SK-N-SH treated with all-trans-retinoic acid at 6 μM for 48 hours (cell line): ENCODE results near the gene KRTAP10-10.

ENCODE experiments used
- CSDC2 ChIP-seq: fragments of 250-450 bp; sonication (Bioruptor Pico); IDR thresholded peaks from 2 replicates; pipeline ENCODE4 v1.5.0; 2020; ENCODE audit warnings: mild to moderate bottlenecking, moderate library complexity
- ESRRG ChIP-seq: fragments of 250-450 bp; sonication (Bioruptor Pico); IDR thresholded peaks from 2 replicates; pipeline ENCODE4 v1.6.1; 2021; ENCODE audit warnings: mild to moderate bottlenecking
- GLIS3 ChIP-seq: fragments of 250-450 bp; sonication (Bioruptor Pico); IDR thresholded peaks from 2 replicates; pipeline ENCODE4 v1.5.0; 2020; ENCODE audit warnings: mild to moderate bottlenecking, moderate library complexity
- ISL1 ChIP-seq: fragments of 250-450 bp; sonication (Bioruptor Pico); IDR thresholded peaks from 2 replicates; pipeline ENCODE4 v2.1.2; 2022; ENCODE audit warnings: mild to moderate bottlenecking, moderate library complexity
- PPARA ChIP-seq: fragments of 250-450 bp; sonication (Bioruptor Pico); IDR thresholded peaks from 2 replicates; pipeline ENCODE4 v1.5.0; 2020; ENCODE audit warnings: mild to moderate bottlenecking, borderline replicate concordance
- RARB ChIP-seq: fragments of 250-450 bp; sonication (Bioruptor Pico); IDR thresholded peaks from 2 replicates; pipeline ENCODE4 v1.8.0; 2021; ENCODE audit warnings: mild to moderate bottlenecking, moderate library complexity
- SNAI2 ChIP-seq: fragments of 250-450 bp; sonication (Bioruptor Pico); IDR thresholded peaks from 2 replicates; pipeline ENCODE4 v1.5.0; 2020; ENCODE audit warnings: mild to moderate bottlenecking, moderate library complexity
- ZC3H10 ChIP-seq: fragments of 250-450 bp; sonication (Bioruptor Pico); IDR thresholded peaks from 2 replicates; pipeline ENCODE4 v1.5.1; 2021; ENCODE audit warnings: mild to moderate bottlenecking, moderate library complexity
- ZFP3 ChIP-seq: fragments of 250-450 bp; sonication (Bioruptor Pico); IDR thresholded peaks from 2 replicates; pipeline ENCODE4 v1.5.0; 2020; ENCODE audit warnings: mild to moderate bottlenecking, moderate library complexity
- ZFP30 ChIP-seq: fragments of 450-650 bp; formaldehyde crosslinking; IDR thresholded peaks from 2 replicates; pipeline ENCODE4 v1.5.0; 2022; ENCODE audit warnings: mild to moderate bottlenecking, moderate library complexity
- ZNF70 ChIP-seq: fragments of 450-650 bp; formaldehyde crosslinking; IDR thresholded peaks from 2 replicates; pipeline ENCODE4 v1.5.0; 2020; ENCODE audit warnings: mild to moderate bottlenecking, moderate library complexity
- TF ChIP-seq, protein P1 (sequence below): fragments of 250-450 bp; sonication (Bioruptor Pico); IDR thresholded peaks from 2 replicates; pipeline ENCODE4 v1.5.1; 2020; ENCODE audit warnings: low read depth, mild to moderate bottlenecking, moderate library complexity
- TF ChIP-seq, protein P2 (sequence below): fragments of 250-450 bp; sonication (Bioruptor Pico); IDR thresholded peaks from 2 replicates; pipeline ENCODE4 v1.8.0; 2021; ENCODE audit warnings: low read depth, mild to moderate bottlenecking, moderate library complexity, borderline replicate concordance
- TF ChIP-seq, protein P3 (sequence below): fragments of 250-450 bp; sonication (Bioruptor Pico); IDR thresholded peaks from 2 replicates; pipeline ENCODE4 v1.5.1; 2021; ENCODE audit warnings: mild to moderate bottlenecking, moderate library complexity

DNA sequence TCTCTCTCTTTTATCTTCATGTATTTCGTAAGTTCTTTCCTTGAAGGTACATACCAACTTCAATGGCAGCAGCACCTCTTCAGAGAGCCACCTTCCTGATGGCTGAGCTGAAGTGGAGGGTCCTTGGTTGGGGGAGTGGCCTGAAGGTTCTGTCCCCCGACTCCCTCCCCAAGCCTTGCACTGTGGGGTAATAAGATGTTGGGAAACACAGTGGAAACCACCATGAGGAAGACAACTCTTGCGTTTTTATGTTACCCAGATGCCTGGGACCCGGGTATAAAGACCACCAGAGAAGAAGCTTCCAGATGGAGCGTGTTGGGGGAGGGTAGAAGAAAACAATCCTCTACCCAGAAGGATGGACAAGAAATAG is 21.4 kb downstream of the KRTAP10-10 start:
- TF ChIP-seq ISL1 (CRISPR knock-in tag) (no peak), RARB (CRISPR knock-in tag) (no peak), ZFP30 (CRISPR knock-in tag) (no peak), SNAI2 (no peak), ZC3H10 (no peak), ZFP3 (CRISPR knock-in tag) (no peak), ESRRG (no peak), PPARA (no peak), ZNF70 (CRISPR knock-in tag) (no peak), GLIS3 (CRISPR knock-in tag) (no peak), CSDC2 (no peak)
- TF ChIP-seq, protein P1, sequence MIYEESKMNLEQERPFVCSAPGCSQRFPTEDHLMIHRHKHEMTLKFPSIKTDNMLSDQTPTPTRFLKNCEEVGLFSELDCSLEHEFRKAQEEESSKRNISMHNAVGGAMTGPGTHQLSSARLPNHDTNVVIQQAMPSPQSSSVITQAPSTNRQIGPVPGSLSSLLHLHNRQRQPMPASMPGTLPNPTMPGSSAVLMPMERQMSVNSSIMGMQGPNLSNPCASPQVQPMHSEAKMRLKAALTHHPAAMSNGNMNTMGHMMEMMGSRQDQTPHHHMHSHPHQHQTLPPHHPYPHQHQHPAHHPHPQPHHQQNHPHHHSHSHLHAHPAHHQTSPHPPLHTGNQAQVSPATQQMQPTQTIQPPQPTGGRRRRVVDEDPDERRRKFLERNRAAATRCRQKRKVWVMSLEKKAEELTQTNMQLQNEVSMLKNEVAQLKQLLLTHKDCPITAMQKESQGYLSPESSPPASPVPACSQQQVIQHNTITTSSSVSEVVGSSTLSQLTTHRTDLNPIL (CRISPR knock-in tag) = no peak
- TF ChIP-seq, protein P2, sequence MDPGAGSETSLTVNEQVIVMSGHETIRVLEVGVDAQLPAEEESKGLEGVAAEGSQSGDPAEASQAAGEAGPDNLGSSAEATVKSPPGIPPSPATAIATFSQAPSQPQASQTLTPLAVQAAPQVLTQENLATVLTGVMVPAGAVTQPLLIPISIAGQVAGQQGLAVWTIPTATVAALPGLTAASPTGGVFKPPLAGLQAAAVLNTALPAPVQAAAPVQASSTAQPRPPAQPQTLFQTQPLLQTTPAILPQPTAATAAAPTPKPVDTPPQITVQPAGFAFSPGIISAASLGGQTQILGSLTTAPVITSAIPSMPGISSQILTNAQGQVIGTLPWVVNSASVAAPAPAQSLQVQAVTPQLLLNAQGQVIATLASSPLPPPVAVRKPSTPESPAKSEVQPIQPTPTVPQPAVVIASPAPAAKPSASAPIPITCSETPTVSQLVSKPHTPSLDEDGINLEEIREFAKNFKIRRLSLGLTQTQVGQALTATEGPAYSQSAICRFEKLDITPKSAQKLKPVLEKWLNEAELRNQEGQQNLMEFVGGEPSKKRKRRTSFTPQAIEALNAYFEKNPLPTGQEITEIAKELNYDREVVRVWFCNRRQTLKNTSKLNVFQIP (CRISPR knock-in tag) = no peak
- TF ChIP-seq, protein P3, sequence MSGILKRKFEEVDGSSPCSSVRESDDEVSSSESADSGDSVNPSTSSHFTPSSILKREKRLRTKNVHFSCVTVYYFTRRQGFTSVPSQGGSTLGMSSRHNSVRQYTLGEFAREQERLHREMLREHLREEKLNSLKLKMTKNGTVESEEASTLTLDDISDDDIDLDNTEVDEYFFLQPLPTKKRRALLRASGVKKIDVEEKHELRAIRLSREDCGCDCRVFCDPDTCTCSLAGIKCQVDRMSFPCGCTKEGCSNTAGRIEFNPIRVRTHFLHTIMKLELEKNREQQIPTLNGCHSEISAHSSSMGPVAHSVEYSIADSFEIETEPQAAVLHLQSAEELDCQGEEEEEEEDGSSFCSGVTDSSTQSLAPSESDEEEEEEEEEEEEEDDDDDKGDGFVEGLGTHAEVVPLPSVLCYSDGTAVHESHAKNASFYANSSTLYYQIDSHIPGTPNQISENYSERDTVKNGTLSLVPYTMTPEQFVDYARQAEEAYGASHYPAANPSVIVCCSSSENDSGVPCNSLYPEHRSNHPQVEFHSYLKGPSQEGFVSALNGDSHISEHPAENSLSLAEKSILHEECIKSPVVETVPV = no peak
